H1 (cell line): ENCODE results near the gene GRM4. TPM values are rescaled to one million over a fixed set of nuclear protein-coding genes. Genes with fewer than 3 reads are reported as not detected.

Experiments used
- EZH2 ChIP-seq: fragments of 200-600 bp; sonication (generic); IDR thresholded peaks from 2 replicates; pipeline ENCODE4 v1.7.1; 2012; ENCODE audit warnings: low read depth, mild to moderate bottlenecking, moderate library complexity, low read length, inconsistent platforms; ENCODE audit not compliant: severe bottlenecking
- GTF2F1 ChIP-seq: IDR thresholded peaks from 2 replicates; pipeline ENCODE4 v1.6.1; 2012; ENCODE audit warnings: low read depth, low read length, improper control_type of control experiment, borderline replicate concordance
- KDM1A ChIP-seq: fragments of 200-600, 300-600 bp; sonication (generic); IDR thresholded peaks from 2 replicates; pipeline ENCODE4 v1.7.1; 2016; ENCODE audit warnings: mild to moderate bottlenecking, low read length, borderline replicate concordance
- POLR2A ChIP-seq, 2 experiments: IDR thresholded peaks; 1 replicate in 1 of 2; 2 replicates in 1 of 2; pipeline ENCODE4 v1.6.1; 2011; ENCODE audit warnings: low read depth in 2 of 2, low read length in 2 of 2, mild to moderate bottlenecking in 2 of 2; ENCODE audit errors: control extremely low read depth in 1 of 2
- POLR2AphosphoS5 ChIP-seq: IDR thresholded peaks from 2 replicates; pipeline ENCODE4 v1.6.1; 2011; ENCODE audit warnings: low read depth, low read length
- TAF7 ChIP-seq: optimal IDR thresholded peaks from 2 replicates; pipeline ENCODE3; 2011; ENCODE audit warnings: low read depth, mild to moderate bottlenecking, inconsistent platforms, low read length, moderate library complexity, borderline replicate concordance
- YY1 ChIP-seq: IDR thresholded peaks from 2 replicates; pipeline ENCODE4 v1.6.1; 2011; ENCODE audit warnings: low read depth, mild to moderate bottlenecking, low read length
- polyA plus RNA-seq, 7 experiments: library from polyadenylated mRNA; depleted of rRNA in 3 of 7; stranded (reverse) in 5 of 7; unstranded in 2 of 7; fragments of >200 nt in 5 of 7; fragments of 200-250 nt in 2 of 7; gene quantifications; 1 replicate in 5 of 7; 2 replicates in 1 of 7; 4 replicates in 1 of 7; pipeline versions ENCODE4 v1.2.1 to v1.2.3, GENCODE V29; 2011 to 2013; ENCODE audit warnings: missing spikeins in 2 of 7, mixed read lengths in 2 of 7
- total RNA-seq: library from RNA; stranded (reverse); fragmentation: NEBNext Ultra II Directional; extraction: Animal tissue kit (Norgen Biotek cat#: 25700); gene quantifications from 2 replicates; pipeline ENCODE4 v1.2.1, GENCODE V29; 2021

Gene GRM4
- total and polyA plus RNA-seq, 2 of the 8 experiments (the other 6 are each of a cell fraction or from before 2014, with no cell fraction given): 19.6 to 21.5 TPM

DNA sequence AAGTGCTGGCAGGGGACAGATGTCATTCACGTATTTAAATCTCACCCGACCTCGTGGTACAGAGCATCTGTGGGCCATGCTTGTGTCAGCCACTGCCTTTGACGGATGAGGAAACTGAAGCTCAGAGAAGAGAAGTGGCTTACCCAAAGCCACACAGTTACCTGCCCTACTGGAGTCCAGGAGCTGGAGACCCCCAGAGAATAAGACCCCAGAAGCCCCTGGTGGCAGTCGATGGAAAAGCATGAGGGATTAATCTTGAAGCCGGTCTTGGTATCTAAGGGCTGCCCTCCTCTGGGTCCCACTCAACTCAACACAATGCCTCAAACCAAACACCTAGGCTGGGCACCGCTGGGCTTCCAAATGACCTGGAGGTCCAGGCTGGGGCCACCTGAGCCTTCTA, 83.1 kb downstream of the GRM4 start (continued):
- no peak for TF ChIP-seq GTF2F1
- no peak for TF ChIP-seq YY1
- TF ChIP-seq KDM1A: no peak
- no peak for TF ChIP-seq EZH2
- TF ChIP-seq POLR2A (IDR thresholded peaks at IDR 0.05; ENCODE audit: control extremely low read depth in 1 of 2, low read depth in 2 of 2, low read length in 2 of 2): no peak
- TF ChIP-seq TAF7: no peak
- TF ChIP-seq POLR2AphosphoS5: no peak
